ENCODE results near the gene WSCD2. TPM values are rescaled to one million over a fixed set of nuclear protein-coding genes. Genes with fewer than 3 reads are reported as not detected.

Gene WSCD2
- polyA plus RNA-seq, 4 donors, result 6.7 to 11.6 (median 8.6) TPM

DNA sequence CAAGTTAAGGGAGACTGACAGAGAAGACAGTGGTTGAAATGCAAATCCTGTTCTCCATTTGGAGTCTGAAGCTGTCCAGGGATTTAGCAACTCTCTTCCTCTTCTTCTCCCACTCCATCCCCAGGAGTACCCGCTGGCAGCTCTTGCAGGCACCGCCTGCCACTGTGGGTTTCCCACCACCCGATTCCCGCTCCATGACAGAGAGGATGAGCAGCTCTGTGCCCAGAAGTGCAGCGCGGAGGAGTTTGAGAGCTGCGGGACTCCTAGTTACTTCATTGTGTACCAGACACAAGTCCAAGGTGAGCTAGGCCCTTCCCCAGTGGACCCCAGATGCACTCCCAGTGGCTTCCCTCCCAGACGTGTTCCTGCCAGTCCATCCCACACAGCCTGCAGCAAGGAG lies 97.8 kb downstream of the WSCD2 start:
- DNase-seq (ENCODE audit: low read depth in 4 of 4, low spot score in 3 of 4), result no peak

DNA sequence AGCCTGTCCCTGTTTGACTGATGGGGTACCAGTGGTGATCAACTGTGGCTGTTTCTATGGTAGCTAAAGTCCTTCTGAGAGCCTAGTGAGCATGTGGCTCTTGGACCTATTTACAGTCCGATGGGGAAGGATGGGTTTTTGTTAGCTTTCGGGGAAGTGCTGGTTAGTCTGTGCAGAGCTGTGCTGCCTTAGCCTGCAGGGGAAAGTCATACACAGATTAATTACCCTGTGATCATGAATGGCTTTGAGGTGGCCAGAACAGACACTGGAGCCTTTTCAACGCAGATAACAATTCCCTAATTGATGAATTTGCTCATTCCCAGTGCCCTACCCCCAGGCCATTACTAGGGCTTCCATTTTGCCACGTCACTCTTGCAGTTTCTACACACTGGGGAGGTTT lies 99.7 kb downstream of the WSCD2 start:
- DNase-seq (ENCODE audit: low read depth in 4 of 4, low spot score in 3 of 4), result no peak

DNA sequence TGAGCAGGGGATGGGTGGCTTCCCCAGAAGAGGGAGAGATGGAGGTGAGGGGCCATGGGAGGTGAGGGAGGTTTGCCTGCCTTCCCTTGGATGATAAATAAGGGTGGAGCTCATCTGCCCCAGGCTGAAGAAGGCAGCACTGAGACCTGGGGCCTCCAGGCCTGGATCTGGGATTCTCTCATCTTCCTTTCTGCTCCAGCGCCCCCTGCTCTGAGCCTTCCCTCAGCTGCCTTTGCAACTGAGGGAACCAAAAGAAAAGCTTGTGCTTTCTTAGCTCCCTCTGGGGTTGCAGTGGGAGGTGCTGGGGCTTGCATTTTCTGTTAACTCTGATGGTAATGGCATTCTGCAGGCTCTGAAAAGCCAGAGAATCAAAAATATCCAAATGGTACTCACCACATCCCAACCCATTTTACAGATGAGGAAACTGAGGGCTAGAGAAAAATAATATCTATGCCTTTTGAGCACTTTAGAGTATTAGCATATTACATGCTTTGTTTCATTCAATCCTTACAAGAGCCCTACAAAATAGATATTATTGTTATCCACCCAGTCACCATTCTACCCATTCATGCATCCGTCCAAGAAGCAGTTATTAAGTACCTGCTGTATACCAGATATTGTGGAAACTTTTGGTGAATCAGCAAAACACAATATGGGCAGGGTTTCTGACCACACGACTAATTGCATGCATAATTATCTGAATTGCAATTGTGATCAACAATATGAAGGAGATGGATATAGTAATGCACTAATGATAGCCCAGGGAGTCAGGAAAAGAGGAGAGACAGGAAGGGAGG lies 102.2 kb downstream of the WSCD2 start:
- no peak for DNase-seq (ENCODE audit: low read depth in 4 of 4, low spot score in 3 of 4)

DNA sequence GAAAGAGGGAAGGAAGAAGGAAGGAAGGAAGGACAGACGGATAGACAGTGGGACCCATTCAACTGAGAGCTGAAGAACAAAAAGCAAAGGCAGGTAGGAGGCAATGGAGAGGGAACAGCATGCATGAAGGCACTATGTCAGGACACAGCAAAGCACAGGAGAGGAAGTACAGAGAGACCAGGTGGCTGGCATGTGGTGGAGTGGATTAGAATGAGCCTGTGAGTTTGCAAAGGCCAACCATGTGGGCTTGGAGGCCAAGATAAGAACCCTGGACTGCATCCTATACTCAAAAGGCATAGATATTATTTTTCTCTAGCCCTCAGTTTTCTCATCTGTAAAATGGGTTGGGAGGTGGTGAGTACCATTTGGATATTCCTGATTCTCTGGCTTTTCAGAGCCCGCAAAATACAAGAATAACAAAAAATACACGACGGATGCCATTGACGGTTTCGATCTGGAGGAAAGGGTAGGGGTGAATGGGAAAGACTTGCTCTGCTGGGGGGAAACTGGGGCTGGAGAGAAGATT lies 102.9 kb downstream of the WSCD2 start:
- DNase-seq (ENCODE audit: low read depth in 4 of 4, low spot score in 3 of 4), result no peak

DNA sequence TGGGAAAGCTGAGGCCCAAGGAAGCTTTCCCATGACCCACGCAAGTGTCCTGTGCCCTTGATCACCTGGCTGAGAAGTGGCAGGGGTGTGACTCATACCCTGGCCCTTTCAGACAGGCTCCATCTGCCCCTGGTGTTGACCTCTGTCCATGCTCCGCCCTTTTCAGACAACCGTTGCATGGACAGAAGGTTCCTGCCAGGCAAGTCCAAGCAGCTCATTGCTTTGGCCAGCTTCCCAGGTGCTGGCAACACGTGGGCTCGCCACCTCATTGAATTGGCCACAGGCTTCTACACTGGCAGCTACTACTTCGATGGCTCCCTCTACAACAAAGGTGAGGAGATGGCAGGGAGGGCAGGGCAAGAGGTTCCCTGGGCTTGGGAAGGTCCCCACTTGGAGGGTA lies 103.5 kb downstream of the WSCD2 start:
- DNase-seq (ENCODE audit: low read depth in 4 of 4, low spot score in 3 of 4), result no peak

DNA sequence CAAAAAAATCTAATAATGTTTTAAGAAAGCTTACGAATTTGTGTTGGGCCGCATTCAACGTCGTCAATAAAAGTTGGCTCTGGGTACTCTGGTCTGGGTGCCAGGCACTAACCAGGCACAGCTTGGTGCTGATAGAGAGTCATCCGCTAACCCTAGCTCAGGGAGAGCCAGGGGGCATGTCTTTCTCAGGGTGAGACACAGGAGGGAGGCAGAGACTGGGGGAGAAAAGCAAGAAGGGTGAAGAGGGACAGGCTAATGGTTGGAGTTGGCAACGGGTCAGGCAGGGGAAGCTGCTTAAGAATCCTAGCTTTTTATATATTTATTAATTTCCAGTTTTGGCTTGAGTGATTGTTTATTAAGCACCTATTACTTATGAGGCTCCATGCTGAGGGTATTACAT lies 105.1 kb downstream of the WSCD2 start:
- no peak for DNase-seq (ENCODE audit: low read depth in 4 of 4, low spot score in 3 of 4)

DNA sequence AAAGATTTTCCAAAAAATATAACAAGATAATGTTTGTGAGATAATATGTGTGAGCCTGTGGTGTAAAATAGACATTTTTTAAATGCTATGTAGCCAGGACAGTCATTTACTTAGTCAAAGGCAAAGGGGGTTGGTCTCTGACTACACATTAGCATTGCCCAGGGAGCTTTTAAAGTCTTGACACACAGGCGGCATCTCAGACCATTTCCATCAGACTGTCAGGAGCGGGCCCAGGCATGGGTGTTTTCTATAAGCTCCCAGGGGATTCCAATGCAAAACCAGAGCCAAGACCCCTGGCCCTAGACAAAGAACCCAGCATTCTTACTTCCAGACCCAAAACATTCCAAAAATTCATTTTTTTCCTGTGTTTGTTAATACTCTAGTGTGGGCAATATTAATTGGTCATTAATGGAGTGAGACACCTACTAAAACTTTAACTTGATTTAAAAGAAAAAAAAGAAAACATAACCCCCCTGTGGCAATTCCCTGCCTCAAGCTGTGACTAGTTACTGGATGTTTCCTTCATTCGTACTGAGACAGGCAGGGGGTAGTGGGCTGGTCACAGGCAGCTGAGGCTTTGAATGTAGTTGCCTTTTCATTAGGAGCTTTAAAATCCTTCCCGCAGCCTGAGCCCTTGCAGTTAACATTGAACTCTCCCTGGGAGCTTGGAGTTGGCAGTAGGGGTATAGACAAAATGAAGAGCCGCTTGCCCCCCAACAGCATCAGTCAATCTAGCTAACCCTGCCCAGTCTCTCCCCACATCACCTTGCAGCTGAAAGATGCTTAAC lies 106.3 kb downstream of the WSCD2 start:
- DNase-seq (ENCODE audit: low read depth in 4 of 4, low spot score in 3 of 4), result no peak

DNA sequence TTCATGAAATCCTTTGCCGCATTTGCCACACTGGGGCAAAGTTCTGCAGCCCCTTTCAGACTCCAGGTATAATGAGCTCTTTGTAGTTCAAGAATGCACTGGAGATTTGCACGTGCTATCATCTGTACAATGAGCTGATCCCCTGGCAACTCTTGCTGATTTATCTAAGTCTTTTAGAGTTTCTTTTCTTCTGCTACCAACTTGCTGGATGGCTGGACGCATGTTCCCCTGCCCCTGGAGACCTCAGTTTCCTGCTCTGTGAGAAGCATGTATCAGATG lies 106.8 kb downstream of the WSCD2 start:
- no peak for DNase-seq (ENCODE audit: low read depth in 4 of 4, low spot score in 3 of 4)

DNA sequence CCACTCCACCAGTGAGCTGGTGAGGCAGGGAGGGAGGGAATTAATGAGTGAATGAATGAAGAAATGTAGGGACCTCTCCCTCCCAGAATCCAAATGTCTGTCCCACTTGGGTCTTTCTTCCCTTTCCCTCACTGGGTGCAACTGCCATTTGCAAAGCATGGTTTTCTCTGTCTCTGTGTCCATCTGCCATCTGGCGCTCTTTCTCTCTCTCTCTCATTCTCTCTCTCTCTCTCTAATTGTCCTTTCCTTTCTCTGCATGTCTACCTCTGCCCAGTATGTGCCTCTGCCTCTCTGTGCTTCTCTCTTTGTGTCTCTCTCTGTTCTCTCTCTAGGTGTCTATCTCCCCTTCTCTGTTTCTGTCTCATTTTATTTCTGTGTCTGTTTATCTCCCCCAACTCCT lies 107.3 kb downstream of the WSCD2 start:
- no peak for DNase-seq (ENCODE audit: low read depth in 4 of 4, low spot score in 3 of 4)

DNA sequence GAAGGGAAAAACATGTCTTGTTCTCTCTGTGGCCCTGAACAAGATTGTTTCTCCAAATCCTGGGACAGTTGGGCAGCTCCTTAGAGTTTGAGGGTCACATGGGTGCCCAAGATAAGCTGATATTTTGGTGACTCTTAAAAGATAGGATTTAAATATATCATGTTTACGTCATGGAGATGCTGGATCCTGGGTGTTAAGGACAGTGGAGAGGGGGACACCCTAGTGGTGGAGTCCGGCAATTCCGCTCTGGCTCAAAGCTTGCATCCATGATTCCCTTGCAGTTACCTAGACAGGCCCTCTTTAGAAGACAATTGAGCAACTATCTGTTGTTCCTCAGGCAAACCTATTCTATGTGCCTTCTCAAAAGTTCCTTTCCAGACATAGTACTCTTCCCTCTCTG lies 108.2 kb downstream of the WSCD2 start:
- DNase-seq (ENCODE audit: low read depth in 4 of 4, low spot score in 3 of 4), result no peak

DNA sequence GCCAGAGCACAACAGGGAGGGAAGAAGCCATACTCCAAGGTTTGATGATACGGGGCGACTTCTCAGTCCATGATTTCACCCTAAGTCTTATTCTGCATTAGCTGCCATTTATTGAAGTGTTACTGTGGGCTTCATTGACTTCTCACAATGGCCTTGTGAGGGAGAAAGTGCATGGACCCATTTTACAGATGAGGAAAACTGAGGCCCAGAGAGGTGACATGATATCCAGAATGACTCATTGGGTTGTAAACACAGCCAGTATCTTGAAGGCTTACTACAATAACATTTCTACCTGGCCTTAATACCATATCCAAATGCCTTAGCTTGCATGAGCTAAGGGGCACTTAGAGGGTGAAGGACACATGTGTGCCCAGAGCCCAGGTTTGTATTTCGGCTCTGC lies 109.4 kb downstream of the WSCD2 start:
- DNase-seq (ENCODE audit: low read depth in 4 of 4, low spot score in 3 of 4), result no peak

DNA sequence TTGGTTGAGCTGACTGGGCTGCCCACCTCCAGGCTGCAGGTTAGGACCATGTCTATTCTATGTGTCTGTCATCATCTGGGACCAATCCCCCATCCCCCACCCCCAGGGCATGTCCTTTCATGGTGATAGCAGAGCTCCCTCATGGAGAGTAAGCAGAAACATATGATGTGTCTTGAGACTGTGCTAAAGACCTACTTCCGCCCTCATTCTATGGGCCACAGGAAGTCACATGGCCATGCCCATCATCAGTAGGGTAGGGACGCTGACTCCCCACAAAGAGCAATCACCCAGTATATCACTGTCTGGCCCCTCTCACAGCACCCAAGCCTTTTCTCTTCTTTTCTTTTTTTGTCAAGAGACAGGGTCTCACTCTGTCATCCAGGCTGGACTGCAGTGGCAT lies 110.3 kb downstream of the WSCD2 start:
- no peak for DNase-seq (ENCODE audit: low read depth in 4 of 4, low spot score in 3 of 4)

DNA sequence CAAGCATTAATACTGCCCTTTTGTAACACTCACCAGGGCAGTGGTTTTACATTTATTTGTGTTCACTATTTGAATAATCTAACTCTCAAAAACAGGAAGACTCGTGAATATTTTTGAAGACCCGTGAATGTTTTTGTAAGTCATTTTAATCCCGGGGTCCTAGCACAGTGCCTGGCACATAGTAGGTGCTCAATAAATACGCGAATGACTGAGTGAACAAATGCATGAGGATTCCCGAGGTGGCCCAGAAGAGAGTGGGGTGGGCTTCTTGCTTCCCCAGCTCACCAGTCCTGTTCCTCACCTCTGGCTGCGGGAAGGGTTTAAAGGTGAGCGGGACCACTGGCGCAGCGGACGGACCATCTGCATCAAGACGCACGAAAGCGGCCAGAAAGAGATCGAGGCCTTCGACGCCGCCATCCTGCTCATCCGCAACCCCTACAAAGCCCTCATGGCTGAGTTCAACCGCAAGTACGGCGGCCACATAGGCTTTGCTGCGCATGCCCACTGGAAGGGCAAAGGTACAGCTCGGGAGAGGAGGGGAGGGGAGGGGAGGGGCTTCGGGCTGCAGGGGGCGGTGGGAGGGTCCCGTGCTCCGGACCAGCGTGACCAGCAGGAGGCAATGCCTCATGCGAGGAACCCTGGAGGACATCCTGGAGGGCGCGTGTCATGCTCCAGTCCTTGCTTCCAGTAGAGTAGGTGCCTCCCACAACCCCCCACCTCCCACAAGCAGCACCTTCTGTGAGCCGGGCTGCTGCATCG lies 111.1 kb downstream of the WSCD2 start:
- DNase-seq (ENCODE audit: low read depth in 4 of 4, low spot score in 3 of 4), result no peak

DNA sequence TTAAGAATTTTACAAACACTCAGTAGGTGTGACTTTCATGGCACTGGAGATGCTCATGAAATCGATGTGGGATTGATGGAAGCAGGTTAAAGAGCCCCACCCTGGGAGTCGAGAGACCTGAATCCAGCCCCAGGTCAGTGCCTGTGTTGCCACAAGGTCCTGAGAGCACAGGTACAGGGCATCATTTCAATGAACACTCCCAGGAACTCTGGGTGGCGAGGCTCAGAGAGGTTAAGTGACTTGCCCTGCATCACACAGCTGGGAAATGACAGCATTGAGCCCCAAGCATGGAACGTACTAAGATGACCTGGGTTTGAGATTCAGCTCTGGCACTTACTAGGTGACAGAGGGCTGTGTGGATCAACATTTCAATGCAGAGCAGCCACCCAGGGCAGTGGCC lies 111.8 kb downstream of the WSCD2 start:
- no peak for DNase-seq (ENCODE audit: low read depth in 4 of 4, low spot score in 3 of 4)

DNA sequence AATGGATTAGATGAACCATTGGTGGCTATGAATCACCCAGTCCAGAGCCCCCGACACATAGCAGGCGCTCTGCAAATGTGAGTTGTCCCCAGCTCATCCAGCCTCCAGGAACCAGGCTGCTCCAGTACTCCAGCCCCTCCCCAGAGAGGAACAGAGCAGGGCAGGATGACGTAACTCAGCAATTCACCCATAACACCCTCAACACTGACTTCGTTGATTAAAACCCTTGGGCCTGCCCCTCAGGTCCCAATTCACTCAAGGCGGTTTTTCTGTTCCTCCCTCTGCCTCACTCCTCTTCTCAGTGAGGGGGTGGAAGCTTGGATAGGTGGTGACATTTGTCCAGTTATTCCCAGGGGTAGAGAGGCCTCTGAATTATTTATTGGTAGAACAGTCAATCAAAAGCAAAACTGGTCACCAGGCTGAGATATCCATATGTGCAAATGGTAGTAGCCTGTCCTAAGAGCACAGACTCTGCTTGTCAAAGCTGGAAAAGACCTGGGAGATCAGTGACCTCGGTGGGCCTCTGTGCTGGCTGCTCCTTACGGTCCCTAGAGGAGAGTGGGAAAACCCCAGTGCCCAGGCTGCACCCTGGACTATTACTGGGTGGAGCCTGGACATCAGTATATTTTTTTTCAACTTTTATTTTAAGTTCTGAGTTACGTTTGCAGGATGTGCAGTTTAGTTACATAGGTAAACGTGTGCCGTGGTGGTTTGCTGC lies 113.1 kb downstream of the WSCD2 start:
- no peak for DNase-seq (ENCODE audit: low read depth in 4 of 4, low spot score in 3 of 4)

DNA sequence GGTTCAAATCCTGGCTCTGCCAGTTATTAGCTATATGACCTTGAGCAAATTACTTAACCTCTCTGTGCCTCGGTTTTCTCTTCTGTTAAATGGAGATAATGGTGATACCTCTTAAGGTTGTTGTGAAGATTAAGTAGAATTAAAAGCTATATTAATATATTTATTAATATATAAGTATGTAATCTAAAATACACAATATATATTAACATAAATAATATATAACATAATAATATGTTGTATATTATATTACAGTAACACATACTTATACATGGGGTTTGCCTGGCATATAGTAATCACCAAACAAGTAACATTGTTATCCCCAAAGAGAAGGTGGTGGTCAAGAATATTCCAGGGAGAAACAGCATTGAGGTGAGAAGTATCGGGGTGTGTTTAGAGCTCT lies 118.0 kb downstream of the WSCD2 start:
- DNase-seq (ENCODE audit: low read depth in 4 of 4, low spot score in 3 of 4), result no peak

DNA sequence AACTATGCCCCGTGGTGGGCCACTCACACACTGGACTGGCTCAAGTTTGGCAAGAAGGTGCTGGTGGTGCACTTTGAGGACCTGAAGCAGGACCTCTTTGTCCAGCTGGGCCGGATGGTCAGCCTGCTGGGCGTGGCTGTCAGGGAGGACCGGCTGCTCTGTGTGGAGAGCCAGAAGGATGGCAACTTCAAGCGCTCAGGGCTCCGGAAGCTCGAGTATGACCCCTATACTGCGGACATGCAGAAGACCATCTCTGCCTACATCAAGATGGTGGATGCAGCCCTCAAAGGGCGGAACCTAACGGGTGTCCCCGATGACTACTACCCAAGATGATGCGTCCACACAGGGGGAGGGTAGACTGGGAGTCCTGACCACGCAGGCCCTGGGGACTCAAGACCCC lies 118.9 kb downstream of the WSCD2 start:
- no peak for DNase-seq (ENCODE audit: low read depth in 4 of 4, low spot score in 3 of 4)

DNA sequence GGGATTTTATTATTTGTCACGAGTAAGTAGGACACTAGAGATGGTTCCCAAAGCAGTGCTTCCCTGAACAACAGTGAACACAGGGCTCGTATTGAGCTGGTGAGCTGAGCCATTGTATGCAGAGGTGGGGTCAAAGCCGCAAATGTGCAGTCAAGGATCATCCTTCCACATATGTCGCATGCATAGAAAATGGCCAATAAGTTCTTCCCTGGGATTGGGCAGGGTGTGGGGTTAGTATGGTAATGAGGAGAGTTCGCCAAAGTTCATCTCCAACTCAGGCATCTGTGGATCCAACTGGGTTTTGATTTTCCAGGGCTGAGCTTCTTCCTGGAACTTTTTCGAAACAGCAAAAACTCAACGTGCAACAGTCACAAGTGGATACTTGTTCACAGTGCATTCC lies 123.4 kb downstream of the WSCD2 start:
- DNase-seq (ENCODE audit: low read depth in 4 of 4, low spot score in 3 of 4), result no peak

DNA sequence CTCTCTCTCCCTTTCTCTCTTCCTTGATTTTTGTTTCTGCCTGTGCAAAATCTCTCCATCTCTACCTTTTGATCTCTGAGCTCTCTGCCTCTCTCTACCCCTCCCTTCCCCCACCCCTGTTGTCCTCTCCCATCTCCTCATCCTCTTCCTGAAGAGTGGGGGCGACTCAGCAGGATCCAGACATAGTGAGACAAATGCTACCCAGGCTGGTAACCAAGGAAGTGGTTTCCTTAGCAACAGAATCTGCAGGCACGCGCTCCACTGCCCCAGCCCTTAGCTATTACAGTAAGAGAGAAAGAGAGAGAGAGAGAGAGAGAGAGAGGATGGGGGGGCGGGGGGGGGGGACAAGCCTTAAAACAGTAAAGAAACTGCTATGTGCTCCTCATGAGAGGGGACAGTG lies 124.5 kb downstream of the WSCD2 start:
- DNase-seq (ENCODE audit: low read depth in 4 of 4, low spot score in 3 of 4), result no peak

DNA sequence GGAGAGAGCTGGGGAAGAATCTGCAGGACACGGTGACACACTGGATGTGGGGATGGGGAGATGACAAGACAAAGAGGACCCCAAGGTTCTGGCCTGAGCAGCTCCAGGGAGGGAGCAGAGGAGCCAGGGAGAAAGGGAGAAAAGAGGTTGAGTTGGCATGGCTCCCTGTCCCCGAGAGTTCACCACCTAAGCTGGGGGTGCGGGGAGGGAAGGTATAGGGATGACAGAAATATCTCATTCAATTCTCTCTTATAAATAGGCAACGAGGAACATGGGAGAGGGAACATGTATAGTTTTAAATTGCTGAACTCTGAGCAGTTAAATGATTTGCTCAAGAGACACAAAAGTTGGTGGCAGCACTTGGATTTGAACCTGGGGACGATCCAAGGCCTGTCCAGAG lies 124.9 kb downstream of the WSCD2 start:
- DNase-seq (ENCODE audit: low read depth in 4 of 4, low spot score in 3 of 4), result no peak
